ENCODE data around the gene ERICH6B. TPM values are rescaled to one million over a fixed set of nuclear protein-coding genes. Genes with fewer than 3 reads are reported as not detected.

Gene ERICH6B
- total RNA-seq, 4 donors from 2014 or later, result not detected

DNA sequence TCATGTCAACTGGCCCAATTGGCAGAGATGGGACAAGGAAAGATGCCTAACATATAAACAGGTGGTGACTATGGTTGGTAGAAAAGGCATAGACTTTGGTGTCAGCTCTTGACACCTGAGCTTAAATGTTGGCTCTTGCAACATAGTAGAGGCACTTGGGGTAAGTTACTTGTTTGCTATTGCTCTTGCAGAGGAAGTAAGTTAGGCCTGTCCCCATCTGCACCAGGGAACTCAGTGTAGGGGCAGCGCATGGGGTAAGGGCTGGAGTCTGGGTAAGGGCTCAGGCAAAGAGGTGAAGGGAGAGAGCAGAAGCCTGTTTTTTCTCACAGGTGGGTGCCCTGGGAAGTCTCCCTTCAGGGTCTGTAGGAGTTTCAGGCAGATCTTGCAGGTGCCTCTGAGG, 27.6 kb downstream of the ERICH6B start:
- no peaks in the 10 kb centered on the region for H3K9me3 ChIP-seq
- H3K4me3 ChIP-seq, result no peak overlapping the region
- DNase-seq (ENCODE audit: low spot score in 2 of 2), result no peak
- no peaks in the 10 kb centered on the region for H3K36me3 ChIP-seq
- 79% methylated on average over 1 of the region's 1 CpG for WGBS
- no peaks in the 10 kb centered on the region for H3K4me1 ChIP-seq
- no peaks in the 10 kb centered on the region for H3K27me3 ChIP-seq
- TF ChIP-seq POLR2A (IDR thresholded peaks at IDR 0.05) (no peak), POLR2AphosphoS5 (IDR thresholded peaks at IDR 0.05) (no peak), EP300 (IDR thresholded peaks at IDR 0.05) (no peak)
- TF ChIP-seq, protein P1, sequence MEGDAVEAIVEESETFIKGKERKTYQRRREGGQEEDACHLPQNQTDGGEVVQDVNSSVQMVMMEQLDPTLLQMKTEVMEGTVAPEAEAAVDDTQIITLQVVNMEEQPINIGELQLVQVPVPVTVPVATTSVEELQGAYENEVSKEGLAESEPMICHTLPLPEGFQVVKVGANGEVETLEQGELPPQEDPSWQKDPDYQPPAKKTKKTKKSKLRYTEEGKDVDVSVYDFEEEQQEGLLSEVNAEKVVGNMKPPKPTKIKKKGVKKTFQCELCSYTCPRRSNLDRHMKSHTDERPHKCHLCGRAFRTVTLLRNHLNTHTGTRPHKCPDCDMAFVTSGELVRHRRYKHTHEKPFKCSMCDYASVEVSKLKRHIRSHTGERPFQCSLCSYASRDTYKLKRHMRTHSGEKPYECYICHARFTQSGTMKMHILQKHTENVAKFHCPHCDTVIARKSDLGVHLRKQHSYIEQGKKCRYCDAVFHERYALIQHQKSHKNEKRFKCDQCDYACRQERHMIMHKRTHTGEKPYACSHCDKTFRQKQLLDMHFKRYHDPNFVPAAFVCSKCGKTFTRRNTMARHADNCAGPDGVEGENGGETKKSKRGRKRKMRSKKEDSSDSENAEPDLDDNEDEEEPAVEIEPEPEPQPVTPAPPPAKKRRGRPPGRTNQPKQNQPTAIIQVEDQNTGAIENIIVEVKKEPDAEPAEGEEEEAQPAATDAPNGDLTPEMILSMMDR (IDR thresholded peaks at IDR 0.05), result no peak
- H3K27ac ChIP-seq, result no peak overlapping the region

DNA sequence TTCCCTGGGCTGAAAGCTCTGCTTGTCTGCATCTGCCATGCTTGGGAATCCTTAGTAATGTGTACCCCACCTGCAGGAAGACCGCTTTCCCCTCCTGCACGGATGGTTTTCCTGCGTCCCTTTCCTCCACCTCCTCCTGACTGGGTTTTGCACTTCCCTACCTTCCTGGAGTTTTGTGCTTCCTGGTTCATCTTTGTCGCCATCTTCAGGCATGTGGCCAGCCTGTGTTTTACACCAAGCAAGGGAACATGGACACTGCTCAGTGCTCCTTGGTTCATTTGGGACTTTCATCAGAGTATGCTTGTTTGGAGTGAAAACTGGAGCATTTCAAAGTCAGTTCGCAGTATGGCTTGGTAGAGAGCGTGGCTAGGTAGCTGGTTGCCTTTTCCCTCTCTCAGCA, 30.7 kb downstream of the ERICH6B start:
- no peak overlapping the region for H3K27ac ChIP-seq
- H3K36me3 ChIP-seq, result no peaks in the 10 kb centered on the region
- no peak for DNase-seq (ENCODE audit: low spot score in 2 of 2)
- TF ChIP-seq EP300 (IDR thresholded peaks at IDR 0.05) (no peak), POLR2A (IDR thresholded peaks at IDR 0.05) (no peak), POLR2AphosphoS5 (IDR thresholded peaks at IDR 0.05) (no peak)
- TF ChIP-seq, protein P1 (IDR thresholded peaks at IDR 0.05), result no peak
- no peak overlapping the region for H3K4me3 ChIP-seq
- H3K27me3 ChIP-seq, result no peaks in the 10 kb centered on the region
- no peaks in the 10 kb centered on the region for H3K4me1 ChIP-seq
- 87% methylated on average over 6 of the region's 6 CpGs for WGBS
- no peaks in the 10 kb centered on the region for H3K9me3 ChIP-seq

DNA sequence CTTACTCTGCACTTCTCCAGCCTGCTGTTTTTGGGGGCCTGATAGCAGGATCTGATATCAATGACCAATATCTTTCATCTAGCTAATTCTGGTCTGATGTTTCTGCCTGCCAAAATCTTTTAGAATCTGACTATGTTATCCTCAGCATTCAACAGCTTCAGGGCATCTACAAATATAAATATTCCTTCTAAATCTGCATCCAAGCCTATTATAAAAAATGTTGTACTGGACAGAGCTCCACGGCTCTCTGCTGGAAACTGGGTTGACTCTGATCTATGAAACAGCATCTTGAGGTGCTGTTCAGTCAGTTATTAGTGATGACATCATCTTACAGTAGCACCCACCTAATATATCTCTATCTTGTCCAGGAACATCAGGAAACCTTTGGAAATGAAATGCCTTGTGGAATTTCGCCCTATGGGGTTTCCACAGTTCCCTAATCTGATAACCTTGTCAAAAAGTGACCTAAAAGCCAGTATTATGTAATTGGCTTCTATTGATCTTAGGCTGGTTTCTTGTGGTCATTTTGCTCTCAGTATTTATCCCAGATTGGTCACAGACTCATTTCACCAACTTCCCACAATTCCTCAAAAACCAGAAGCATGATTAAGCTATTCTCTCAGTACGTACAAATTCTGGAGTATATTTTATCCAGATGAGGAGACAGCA, 33.0 kb downstream of the ERICH6B start:
- Histone ChIP-seq H3K27ac (no peak overlapping the region), H3K27me3 (peaks cover 2% of the 10 kb centered on the region), H3K36me3 (no peaks in the 10 kb centered on the region), H3K4me3 (no peak overlapping the region), H3K9me3 (no peaks in the 10 kb centered on the region), H3K4me1 (no peaks in the 10 kb centered on the region)
- TF ChIP-seq EP300 (IDR thresholded peaks at IDR 0.05) (no peak), POLR2A (IDR thresholded peaks at IDR 0.05) (no peak), POLR2AphosphoS5 (IDR thresholded peaks at IDR 0.05) (no peak)
- TF ChIP-seq, protein P1 (IDR thresholded peaks at IDR 0.05), result no peak
- WGBS, result 53% methylated on average over 3 of the region's 3 CpGs
- no peak for DNase-seq (ENCODE audit: low spot score in 2 of 2)

DNA sequence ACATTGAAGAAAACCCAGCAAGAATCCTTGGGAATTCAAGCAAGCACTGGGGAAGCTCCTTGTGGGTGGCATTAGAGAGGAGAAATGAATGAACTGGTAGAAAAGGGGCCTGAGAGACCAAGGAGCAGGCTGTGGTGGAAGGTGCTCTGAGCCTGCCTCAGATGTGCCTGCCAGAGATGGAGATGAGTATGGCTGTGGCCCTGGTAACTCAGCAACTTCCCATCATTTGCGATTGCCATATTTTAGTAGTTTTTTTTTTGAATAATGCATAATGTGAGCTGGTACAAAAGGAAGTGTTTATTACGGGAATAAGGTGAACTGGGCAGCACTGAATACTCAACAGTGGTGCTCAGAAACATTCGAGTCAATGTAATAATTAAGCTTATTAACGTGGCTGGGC, 39.1 kb downstream of the ERICH6B start:
- no peaks in the 10 kb centered on the region for H3K36me3 ChIP-seq
- no peaks in the 10 kb centered on the region for H3K4me1 ChIP-seq
- H3K27me3 ChIP-seq, result peaks cover 10% of the 10 kb centered on the region
- TF ChIP-seq, protein P1 (IDR thresholded peaks at IDR 0.05), result no peak
- TF ChIP-seq POLR2A (IDR thresholded peaks at IDR 0.05) (no peak), EP300 (IDR thresholded peaks at IDR 0.05) (no peak), POLR2AphosphoS5 (IDR thresholded peaks at IDR 0.05) (no peak)
- WGBS, result 85% methylated on average over 4 of the region's 4 CpGs
- no peak for DNase-seq (ENCODE audit: low spot score in 2 of 2)
- no peak overlapping the region for H3K27ac ChIP-seq
- no peaks in the 10 kb centered on the region for H3K9me3 ChIP-seq
- H3K4me3 ChIP-seq, result no peak overlapping the region

DNA sequence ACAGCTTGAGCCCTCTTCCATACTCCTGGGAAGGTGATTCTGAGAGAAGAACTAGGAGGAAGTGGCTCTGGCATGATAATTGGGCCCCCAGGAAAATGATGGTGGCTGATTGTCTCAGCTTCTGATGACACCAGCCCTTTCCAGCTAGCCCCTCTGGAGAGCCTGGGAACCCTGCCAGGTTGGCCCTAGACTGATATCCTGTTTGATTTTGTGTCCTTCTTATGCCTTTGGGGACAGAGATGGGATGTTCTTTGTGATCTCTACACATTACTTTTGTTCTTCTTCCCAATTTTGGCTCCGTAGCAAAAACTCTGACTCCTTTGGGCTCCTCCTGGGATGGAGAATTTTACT, 39.7 kb downstream of the ERICH6B start:
- 68% methylated on average over 1 of the region's 1 CpG for WGBS
- Histone ChIP-seq H3K36me3 (no peaks in the 10 kb centered on the region), H3K4me1 (no peaks in the 10 kb centered on the region), H3K9me3 (no peaks in the 10 kb centered on the region), H3K27me3 (peaks cover 14% of the 10 kb centered on the region), H3K4me3 (no peak overlapping the region), H3K27ac (no peak overlapping the region)
- no peak for DNase-seq (ENCODE audit: low spot score in 2 of 2)
- TF ChIP-seq EP300 (IDR thresholded peaks at IDR 0.05) (no peak), POLR2A (IDR thresholded peaks at IDR 0.05) (no peak), POLR2AphosphoS5 (IDR thresholded peaks at IDR 0.05) (no peak)
- TF ChIP-seq, protein P1 (IDR thresholded peaks at IDR 0.05), result no peak
